Right kidney (tissue), 1 donor: ENCODE measurements around the gene COPS7A.

ENCODE experiments used
- DNase-seq: peaks from one replicate; pipeline ENCODE4 v3.0.0-alpha.2; 2016

COPS7A gene

GRCh38 chr12:6768437-6768914 is 44.6 kb downstream of the COPS7A start:
- DNase-seq = peak; percentile 55

- no peak for DNase-seq
Observed at GRCh38 chr12:6768990-6769389, 45.1 kb downstream of the COPS7A start.

GRCh38 chr12:6769666-6770065 is 45.8 kb downstream of the COPS7A start:
- no peak for DNase-seq

- no peak for DNase-seq
Observed at GRCh38 chr12:6770094-6770493, 46.2 kb downstream of the COPS7A start.

GRCh38 chr12:6770600-6770999 is 46.8 kb downstream of the COPS7A start:
- no peak for DNase-seq

GRCh38 chr12:6771091-6771495 is 47.2 kb downstream of the COPS7A start:
- DNase-seq = no peak

- no peak for DNase-seq
Observed at GRCh38 chr12:6771509-6772330, 47.9 kb downstream of the COPS7A start.

- no peak for DNase-seq
Observed at GRCh38 chr12:6772331-6772695, 48.5 kb downstream of the COPS7A start, which contains the start of gene LAG3. Gene LAG3 (plus strand): TSS chr12:6772520. CDS start chr12:6772853, 333 bp downstream.

GRCh38 chr12:6772726-6773589 is 49.1 kb downstream of the COPS7A start:
- no peak for DNase-seq

- peak; percentile 60 for DNase-seq
Observed at GRCh38 chr12:6773590-6774351, 49.9 kb downstream of the COPS7A start.

- DNase-seq = no peak
Observed at GRCh38 chr12:6774499-6775062, 50.7 kb downstream of the COPS7A start.

GRCh38 chr12:6775185-6776174 is 51.6 kb downstream of the COPS7A start:
- no peak for DNase-seq

GRCh38 chr12:6777386-6777785 is 53.5 kb downstream of the COPS7A start:
- no peak for DNase-seq

GRCh38 chr12:6778217-6778573 is 54.3 kb downstream of the COPS7A start:
- no peak for DNase-seq

GRCh38 chr12:6778574-6779550 is 55.0 kb downstream of the COPS7A start:
- DNase-seq = peak; percentile 91

- DNase-seq = no peak
Observed at GRCh38 chr12:6779708-6780432, 56.0 kb downstream of the COPS7A start.

- no peak for DNase-seq
Observed at GRCh38 chr12:6780573-6780972, 56.7 kb downstream of the COPS7A start.
